ENCODE measurements around the gene SPATA21.

SPATA21 gene

DNA sequence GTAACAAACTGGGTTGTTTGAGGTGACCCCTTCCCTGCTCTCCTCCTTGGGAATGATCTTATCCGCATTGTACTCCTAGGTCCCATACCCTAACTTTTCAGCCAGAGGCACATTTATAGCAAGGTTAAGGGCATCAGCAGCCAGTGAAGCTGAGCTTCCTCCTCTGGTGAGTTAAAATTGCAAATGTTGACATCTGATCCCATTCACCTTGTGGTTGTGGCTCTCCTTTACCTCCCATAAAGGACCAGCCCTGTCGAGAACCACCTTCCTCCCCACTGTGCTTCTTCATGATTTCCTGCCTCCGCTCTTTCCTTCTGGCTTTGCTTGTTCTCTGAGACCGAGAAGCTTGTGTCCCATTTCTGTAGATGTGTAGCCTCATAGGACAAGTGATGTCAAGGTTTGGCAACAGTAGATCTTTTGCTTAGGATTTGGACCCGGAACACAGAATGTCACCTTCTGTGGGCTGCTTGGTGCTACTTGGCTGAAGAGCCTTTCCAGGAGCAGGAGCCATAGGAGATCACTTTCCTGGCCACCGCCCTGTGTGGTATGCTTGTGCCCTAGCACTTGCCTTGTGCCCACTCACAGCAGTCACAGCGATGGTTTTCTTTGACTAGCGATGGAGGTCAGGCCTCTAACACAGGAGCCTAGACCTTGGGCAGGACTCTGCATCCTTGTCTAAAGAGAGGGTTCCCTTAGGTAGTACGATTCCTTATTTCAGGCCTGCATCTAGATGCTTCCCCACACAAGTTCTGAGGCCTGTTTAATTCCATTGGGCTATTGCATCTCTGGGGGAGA lies 51.4 kb downstream of the SPATA21 start:
- H3K4me3 ChIP-seq (ENCODE audit: control insufficient read depth, low read depth, low read length): no peak overlapping the region

DNA sequence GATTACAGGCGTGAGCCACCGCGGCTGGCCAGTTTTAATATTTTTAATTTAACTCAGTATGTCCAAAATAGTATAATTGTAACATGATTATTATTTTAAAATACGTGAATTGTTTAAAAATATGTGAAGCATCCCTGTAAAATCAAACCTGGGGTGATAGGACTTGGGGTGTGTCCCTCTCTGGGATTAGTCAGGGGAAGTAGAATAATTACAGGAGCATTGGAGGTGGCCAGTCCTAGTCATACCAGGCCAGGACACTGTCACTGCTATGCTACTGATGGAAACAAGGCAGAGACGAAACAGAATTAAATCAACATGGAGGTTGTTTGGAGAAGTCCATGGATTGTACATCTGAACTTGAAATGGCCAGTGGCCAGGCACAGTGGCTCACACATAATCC lies 53.3 kb downstream of the SPATA21 start:
- DNase-seq (ENCODE audit: low read depth): no peak
- H3K4me3 ChIP-seq (ENCODE audit: control insufficient read depth, low read depth, low read length): no peak overlapping the region

More for the DNA sequence above, 51.4 kb downstream of the SPATA21 start:
- DNase-seq (ENCODE audit: low read depth): no peak
- TF ChIP-seq, protein P1, sequence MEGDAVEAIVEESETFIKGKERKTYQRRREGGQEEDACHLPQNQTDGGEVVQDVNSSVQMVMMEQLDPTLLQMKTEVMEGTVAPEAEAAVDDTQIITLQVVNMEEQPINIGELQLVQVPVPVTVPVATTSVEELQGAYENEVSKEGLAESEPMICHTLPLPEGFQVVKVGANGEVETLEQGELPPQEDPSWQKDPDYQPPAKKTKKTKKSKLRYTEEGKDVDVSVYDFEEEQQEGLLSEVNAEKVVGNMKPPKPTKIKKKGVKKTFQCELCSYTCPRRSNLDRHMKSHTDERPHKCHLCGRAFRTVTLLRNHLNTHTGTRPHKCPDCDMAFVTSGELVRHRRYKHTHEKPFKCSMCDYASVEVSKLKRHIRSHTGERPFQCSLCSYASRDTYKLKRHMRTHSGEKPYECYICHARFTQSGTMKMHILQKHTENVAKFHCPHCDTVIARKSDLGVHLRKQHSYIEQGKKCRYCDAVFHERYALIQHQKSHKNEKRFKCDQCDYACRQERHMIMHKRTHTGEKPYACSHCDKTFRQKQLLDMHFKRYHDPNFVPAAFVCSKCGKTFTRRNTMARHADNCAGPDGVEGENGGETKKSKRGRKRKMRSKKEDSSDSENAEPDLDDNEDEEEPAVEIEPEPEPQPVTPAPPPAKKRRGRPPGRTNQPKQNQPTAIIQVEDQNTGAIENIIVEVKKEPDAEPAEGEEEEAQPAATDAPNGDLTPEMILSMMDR (IDR thresholded peaks at IDR 0.05; ENCODE audit: control insufficient read depth, insufficient read depth, low read depth, low read length, missing control alignments): no peak

DNA sequence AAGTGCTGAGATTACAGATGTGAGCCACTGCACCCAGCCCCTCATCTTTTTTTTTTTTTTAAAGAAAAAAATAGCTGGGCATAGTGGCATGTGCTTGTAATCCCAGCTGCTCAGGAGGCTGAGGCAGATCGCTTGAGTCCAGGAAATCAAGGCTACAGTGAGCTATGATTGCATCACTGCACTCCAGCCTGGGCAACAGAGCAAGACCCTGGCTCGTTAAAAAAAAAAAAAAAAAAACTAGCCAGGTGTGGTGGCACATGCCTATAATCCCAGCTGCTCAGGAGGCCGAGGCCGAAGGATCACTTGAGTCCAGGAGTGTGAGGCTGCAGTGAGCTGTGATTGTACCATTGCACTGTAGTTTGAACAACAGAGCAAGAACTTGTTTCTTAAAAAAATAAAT lies 56.4 kb downstream of the SPATA21 start:
- H3K4me3 ChIP-seq (ENCODE audit: control insufficient read depth, low read depth, low read length): no peak overlapping the region
- TF ChIP-seq, protein P1 (IDR thresholded peaks at IDR 0.05; ENCODE audit: control insufficient read depth, insufficient read depth, low read depth, low read length, missing control alignments): no peak
- DNase-seq (ENCODE audit: low read depth): no peak

More for the DNA sequence above, 53.3 kb downstream of the SPATA21 start:
- TF ChIP-seq, protein P1 (IDR thresholded peaks at IDR 0.05; ENCODE audit: control insufficient read depth, insufficient read depth, low read depth, low read length, missing control alignments): no peak

DNA sequence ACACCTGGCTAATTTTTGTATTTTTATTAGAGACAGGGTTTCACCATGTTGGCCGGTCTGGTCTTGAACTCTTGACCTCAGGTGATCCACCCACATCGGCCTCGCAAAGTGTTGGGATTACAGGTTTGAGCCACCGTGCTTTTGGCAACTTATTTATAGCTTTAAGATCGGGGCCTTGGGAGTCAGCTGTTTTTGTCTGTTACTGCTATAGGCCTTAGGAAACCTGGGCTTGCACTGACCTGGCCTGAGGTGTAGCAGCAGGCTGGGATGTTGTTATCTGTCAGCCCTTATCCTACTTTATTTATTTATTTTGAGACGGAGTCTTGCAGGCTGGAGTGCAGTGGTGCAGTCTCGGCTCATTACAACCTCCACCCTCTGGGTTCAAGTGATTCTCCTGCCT lies 58.8 kb downstream of the SPATA21 start:
- no peak overlapping the region for H3K4me3 ChIP-seq (ENCODE audit: control insufficient read depth, low read depth, low read length)
- DNase-seq (ENCODE audit: low read depth): no peak
- TF ChIP-seq, protein P1 (IDR thresholded peaks at IDR 0.05; ENCODE audit: control insufficient read depth, insufficient read depth, low read depth, low read length, missing control alignments): no peak

DNA sequence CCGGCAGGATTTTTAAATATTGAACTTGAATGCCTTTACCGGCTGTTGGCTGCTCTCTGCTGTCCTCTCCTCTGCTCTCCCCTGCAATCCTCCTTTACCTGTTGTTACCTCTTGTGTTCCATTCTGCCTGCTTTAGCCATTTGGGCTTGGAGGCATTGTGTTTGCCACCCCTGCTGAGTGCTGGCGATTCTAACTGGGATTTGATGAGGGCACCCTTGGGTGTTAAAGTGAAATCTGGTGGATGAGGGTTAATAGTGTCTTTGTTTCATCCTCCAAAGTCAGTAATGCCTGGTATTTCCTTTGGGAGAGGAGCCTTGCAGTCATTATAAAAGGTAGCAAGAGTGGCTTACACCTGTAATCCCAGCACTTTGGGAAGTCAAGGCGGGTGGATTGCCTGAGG lies 60.3 kb downstream of the SPATA21 start:
- no peak for DNase-seq (ENCODE audit: low read depth)
- no peak overlapping the region for H3K4me3 ChIP-seq (ENCODE audit: control insufficient read depth, low read depth, low read length)
- TF ChIP-seq, protein P1 (IDR thresholded peaks at IDR 0.05; ENCODE audit: control insufficient read depth, insufficient read depth, low read depth, low read length, missing control alignments): no peak

DNA sequence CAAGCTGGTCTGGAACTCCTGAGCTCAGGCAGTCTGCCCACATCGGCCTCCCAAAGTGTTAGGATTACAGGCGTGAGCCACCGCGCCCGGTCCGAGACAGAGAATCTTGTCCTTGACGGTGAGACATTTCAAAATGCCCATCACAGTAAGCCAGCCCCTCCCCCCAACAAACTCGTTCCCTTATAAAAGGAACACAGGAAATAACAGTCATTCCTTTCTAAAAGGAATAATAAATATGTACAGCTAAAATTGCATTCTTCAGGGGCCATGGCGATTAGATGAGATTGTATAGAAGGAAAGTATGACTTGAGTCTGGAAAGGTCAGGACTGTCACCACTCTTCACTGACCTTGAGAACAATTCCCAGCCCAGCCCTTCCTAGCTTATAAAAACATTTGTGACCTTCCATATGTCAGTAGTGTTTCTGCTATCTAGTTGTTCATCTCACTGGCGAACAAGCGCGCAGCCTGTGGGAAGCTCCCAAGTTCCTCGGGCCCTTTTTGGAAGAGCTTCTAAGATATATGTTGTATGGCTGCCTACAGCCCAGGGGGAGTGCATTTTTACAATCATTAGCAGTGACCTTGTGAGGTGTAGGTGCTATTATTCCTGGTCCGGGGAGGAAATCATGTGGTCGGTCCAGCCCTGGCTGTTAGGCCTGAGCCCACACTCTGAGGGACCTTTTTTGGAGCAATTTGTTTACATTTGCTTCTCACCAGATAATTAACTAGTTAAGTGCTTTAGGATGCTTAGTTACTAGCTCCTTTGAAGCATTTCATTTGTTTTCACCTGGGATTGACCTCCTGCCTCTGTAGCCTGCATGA lies 61.5 kb downstream of the SPATA21 start:
- no peak for DNase-seq (ENCODE audit: low read depth)
- H3K4me3 ChIP-seq (ENCODE audit: control insufficient read depth, low read depth, low read length): no peak overlapping the region
- TF ChIP-seq, protein P1 (IDR thresholded peaks at IDR 0.05; ENCODE audit: control insufficient read depth, insufficient read depth, low read depth, low read length, missing control alignments): no peak
